ENCODE results near the gene ADAMTS3. TPM values are rescaled to one million over a fixed set of nuclear protein-coding genes. Genes with fewer than 3 reads are reported as not detected.

ADAMTS3 gene
- polyA plus RNA-seq, 2 of the 4 experiments (the other 2 are of a cell fraction): 0.03 TPM; not detected in 1

DNA sequence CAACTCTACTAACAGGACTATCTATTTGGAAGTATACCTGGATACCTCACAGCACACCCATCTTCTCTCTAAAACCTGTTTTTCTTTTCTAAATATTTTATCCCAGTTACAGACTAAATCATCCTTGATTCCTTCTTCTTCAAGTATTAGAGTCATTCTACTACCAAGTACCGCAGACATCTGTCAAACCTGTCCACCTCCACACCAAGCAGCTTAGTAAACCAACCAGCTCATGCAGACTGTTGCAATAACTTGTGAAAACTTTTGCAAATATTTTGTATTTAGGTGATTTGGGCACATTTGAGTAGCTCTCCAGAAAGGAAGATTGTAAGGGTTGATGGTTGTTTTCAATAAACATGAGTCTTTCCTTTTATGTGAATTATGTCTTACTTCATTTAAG lies 238.6 kb downstream of the ADAMTS3 start:
- DNase-seq (ENCODE audit: low read depth in 1 of 2, low spot score in 1 of 2) (no peak), FAIRE-seq (no peak), ATAC-seq (no peak)
- Histone ChIP-seq H3K27ac (no peak overlapping the region), H3K4me2 (no peak overlapping the region), H3K4me1 (no peaks in the 10 kb centered on the region), H3K4me3 (no peak overlapping the region), H3K9me3 (no peaks in the 10 kb centered on the region)
- WGBS (ENCODE audit: missing lambda C conversion rate): 76% methylated on average over 1 of the region's 1 CpG
- CTCF ChIA-PET: no interaction called here
- TF ChIP-seq, protein P1, sequence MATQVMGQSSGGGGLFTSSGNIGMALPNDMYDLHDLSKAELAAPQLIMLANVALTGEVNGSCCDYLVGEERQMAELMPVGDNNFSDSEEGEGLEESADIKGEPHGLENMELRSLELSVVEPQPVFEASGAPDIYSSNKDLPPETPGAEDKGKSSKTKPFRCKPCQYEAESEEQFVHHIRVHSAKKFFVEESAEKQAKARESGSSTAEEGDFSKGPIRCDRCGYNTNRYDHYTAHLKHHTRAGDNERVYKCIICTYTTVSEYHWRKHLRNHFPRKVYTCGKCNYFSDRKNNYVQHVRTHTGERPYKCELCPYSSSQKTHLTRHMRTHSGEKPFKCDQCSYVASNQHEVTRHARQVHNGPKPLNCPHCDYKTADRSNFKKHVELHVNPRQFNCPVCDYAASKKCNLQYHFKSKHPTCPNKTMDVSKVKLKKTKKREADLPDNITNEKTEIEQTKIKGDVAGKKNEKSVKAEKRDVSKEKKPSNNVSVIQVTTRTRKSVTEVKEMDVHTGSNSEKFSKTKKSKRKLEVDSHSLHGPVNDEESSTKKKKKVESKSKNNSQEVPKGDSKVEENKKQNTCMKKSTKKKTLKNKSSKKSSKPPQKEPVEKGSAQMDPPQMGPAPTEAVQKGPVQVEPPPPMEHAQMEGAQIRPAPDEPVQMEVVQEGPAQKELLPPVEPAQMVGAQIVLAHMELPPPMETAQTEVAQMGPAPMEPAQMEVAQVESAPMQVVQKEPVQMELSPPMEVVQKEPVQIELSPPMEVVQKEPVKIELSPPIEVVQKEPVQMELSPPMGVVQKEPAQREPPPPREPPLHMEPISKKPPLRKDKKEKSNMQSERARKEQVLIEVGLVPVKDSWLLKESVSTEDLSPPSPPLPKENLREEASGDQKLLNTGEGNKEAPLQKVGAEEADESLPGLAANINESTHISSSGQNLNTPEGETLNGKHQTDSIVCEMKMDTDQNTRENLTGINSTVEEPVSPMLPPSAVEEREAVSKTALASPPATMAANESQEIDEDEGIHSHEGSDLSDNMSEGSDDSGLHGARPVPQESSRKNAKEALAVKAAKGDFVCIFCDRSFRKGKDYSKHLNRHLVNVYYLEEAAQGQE (IDR thresholded peaks at IDR 0.05): no peak
- TF ChIP-seq JUNB (IDR thresholded peaks at IDR 0.05) (no peak), ATOH8 (CRISPR knock-in tag; IDR thresholded peaks at IDR 0.05; ENCODE audit: low read depth) (no peak), ZC3H11A (IDR thresholded peaks at IDR 0.05) (no peak), NR3C1 (IDR thresholded peaks at IDR 0.05) (no peak), JUN (IDR thresholded peaks at IDR 0.05) (no peak), MAFK (IDR thresholded peaks at IDR 0.05; ENCODE audit: partially characterized antibody) (no peak), CBX2 (IDR thresholded peaks at IDR 0.05; ENCODE audit: borderline replicate concordance, low read depth) (no peak), FOSB (CRISPR knock-in tag; IDR thresholded peaks at IDR 0.05) (no peak), RNF2 (IDR thresholded peaks at IDR 0.05; ENCODE audit: borderline replicate concordance, low read depth) (no peak), BHLHE40 (IDR thresholded peaks at IDR 0.05; ENCODE audit: low read depth, low read length) (no peak), HOXB5 (CRISPR knock-in tag; IDR thresholded peaks at IDR 0.05) (no peak), ELK1 (IDR thresholded peaks at IDR 0.05; ENCODE audit: low read depth, low read length) (no peak), PHF8 (IDR thresholded peaks at IDR 0.05; ENCODE audit: borderline replicate concordance, low read depth) (no peak), RCOR1 (IDR thresholded peaks at IDR 0.05; ENCODE audit: low read depth, low read length) (no peak), HMGXB4 (CRISPR knock-in tag; IDR thresholded peaks at IDR 0.05; ENCODE audit: borderline replicate concordance) (no peak)
- TF ChIP-seq, protein P2, sequence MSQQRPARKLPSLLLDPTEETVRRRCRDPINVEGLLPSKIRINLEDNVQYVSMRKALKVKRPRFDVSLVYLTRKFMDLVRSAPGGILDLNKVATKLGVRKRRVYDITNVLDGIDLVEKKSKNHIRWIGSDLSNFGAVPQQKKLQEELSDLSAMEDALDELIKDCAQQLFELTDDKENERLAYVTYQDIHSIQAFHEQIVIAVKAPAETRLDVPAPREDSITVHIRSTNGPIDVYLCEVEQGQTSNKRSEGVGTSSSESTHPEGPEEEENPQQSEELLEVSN (IDR thresholded peaks at IDR 0.05; ENCODE audit: borderline replicate concordance, low read depth): no peak
- TF ChIP-seq, protein P3, sequence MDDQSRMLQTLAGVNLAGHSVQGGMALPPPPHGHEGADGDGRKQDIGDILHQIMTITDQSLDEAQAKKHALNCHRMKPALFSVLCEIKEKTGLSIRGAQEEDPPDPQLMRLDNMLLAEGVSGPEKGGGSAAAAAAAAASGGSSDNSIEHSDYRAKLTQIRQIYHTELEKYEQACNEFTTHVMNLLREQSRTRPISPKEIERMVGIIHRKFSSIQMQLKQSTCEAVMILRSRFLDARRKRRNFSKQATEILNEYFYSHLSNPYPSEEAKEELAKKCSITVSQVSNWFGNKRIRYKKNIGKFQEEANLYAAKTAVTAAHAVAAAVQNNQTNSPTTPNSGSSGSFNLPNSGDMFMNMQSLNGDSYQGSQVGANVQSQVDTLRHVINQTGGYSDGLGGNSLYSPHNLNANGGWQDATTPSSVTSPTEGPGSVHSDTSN (IDR thresholded peaks at IDR 0.05): no peak
- POLR2A ChIA-PET: no interaction called here
